PFSK-1 (cell line): ENCODE data around the gene ANKRD27.

ENCODE experiments used
- FOXP2 ChIP-seq: optimal IDR thresholded peaks from 2 replicates; pipeline ENCODE3; 2011; ENCODE audit warnings: borderline replicate concordance, control low read depth, inconsistent platforms; ENCODE audit not compliant: insufficient read depth; ENCODE audit errors: extremely low read length, extremely low read depth
- POLR2AphosphoS5 ChIP-seq: IDR thresholded peaks from 2 replicates; pipeline ENCODE4 v1.6.1; 2012; ENCODE audit warnings: low read depth, mild to moderate bottlenecking, control low read depth, low read length, moderate library complexity
- SIN3A ChIP-seq: IDR thresholded peaks from 2 replicates; pipeline ENCODE4 v1.6.1; 2012; ENCODE audit warnings: mild to moderate bottlenecking, low read length, moderate library complexity, borderline replicate concordance; ENCODE audit not compliant: insufficient read depth
- TF ChIP-seq, protein P1 (sequence below), 2 experiments: IDR thresholded peaks; 2 replicates each; pipeline versions ENCODE4 v1.6.1 to v1.8.0; 2011 to 2012; ENCODE audit warnings: low read depth in 2 of 2, low read length in 2 of 2, control low read depth in 1 of 2, inconsistent platforms in 1 of 2, mild to moderate bottlenecking in 1 of 2, moderate library complexity in 1 of 2; ENCODE audit not compliant: insufficient read depth in 1 of 2

- TF ChIP-seq, protein P1, sequence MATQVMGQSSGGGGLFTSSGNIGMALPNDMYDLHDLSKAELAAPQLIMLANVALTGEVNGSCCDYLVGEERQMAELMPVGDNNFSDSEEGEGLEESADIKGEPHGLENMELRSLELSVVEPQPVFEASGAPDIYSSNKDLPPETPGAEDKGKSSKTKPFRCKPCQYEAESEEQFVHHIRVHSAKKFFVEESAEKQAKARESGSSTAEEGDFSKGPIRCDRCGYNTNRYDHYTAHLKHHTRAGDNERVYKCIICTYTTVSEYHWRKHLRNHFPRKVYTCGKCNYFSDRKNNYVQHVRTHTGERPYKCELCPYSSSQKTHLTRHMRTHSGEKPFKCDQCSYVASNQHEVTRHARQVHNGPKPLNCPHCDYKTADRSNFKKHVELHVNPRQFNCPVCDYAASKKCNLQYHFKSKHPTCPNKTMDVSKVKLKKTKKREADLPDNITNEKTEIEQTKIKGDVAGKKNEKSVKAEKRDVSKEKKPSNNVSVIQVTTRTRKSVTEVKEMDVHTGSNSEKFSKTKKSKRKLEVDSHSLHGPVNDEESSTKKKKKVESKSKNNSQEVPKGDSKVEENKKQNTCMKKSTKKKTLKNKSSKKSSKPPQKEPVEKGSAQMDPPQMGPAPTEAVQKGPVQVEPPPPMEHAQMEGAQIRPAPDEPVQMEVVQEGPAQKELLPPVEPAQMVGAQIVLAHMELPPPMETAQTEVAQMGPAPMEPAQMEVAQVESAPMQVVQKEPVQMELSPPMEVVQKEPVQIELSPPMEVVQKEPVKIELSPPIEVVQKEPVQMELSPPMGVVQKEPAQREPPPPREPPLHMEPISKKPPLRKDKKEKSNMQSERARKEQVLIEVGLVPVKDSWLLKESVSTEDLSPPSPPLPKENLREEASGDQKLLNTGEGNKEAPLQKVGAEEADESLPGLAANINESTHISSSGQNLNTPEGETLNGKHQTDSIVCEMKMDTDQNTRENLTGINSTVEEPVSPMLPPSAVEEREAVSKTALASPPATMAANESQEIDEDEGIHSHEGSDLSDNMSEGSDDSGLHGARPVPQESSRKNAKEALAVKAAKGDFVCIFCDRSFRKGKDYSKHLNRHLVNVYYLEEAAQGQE (IDR thresholded peaks at IDR 0.05; ENCODE audit: insufficient read depth in 1 of 2, low read depth in 2 of 2, low read length in 2 of 2): no peak
- TF ChIP-seq SIN3A: no peak
- no peak for TF ChIP-seq FOXP2
- TF ChIP-seq POLR2AphosphoS5: no peak
These were observed 81.0 kb downstream of the ANKRD27 start for GRCh38 chr19:32594021-32594420.
